ENCODE measurements around the gene RPS18. TPM values are rescaled to one million over a fixed set of nuclear protein-coding genes. Genes with fewer than 3 reads are reported as not detected.
A peak's percentile ranks its signal among the peaks of the same experiment; 100 is the strongest.
"Not testable (repeated sequence)": the region's sequence is repeated elsewhere in the genome, so short reads cannot be mapped to it uniquely, and the experiment has no call there.

The RPS18 gene
- total RNA-seq, 1 experiment from 2014 or later, result 7,996 TPM

DNA sequence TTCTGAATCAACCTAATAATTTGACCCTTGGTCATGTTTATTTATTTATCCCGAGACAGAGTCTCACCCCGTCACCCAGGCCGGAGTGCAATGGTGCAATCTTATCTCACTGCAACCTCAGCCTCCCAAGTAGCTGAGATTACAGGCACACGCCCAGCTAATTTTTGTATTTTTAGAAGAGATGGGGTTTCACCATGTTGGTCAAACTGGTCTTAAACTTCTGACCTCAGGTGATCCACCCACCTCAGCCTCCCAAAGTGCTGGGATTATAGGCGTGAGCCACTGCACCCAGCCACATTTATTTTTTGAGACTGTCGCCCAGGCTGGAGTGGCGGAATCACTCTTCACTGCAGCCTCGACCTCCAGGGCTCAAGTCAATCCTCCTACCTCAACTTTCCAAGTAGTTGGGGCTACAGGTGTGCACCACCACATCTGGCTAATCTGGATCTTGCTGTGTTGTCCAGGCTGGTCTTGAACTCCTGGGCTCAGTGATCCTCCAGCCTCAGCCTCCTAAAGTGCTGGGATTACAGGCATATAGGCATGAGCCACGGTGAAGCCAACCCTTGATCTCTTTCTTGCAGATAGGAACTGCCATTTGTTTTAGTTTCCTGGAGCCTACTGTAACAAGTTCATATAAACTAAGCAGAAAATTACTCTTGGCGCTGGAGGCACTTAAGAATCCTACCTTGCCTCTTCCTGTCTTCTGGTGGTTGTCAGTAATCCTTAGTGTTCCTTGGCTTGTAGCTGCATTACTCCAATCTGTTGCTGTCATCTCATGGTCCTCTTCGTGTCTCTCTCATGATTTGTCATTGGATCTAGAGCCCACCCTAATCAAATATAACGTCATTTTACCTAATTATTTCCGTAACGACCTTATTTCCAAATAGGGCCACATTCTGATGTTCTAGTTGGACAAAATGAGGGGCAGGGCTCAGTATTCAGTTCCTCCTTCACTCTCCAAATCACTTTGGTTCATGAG is 2.3 kb downstream of the RPS18 start:
- H3K9me3 ChIP-seq (ENCODE audit: low read length), result no peaks in the 10 kb centered on the region
- H3K27me3 ChIP-seq (ENCODE audit: low read length), result no peaks in the 10 kb centered on the region
- peak overlapping the region; percentile 83 for H3K27ac ChIP-seq (ENCODE audit: low read length)
- peak overlapping the region; percentile 90 for H3K4me2 ChIP-seq (ENCODE audit: low read depth, low read length, poor library complexity, severe bottlenecking)
- peaks cover 40% of the 10 kb centered on the region for H4K20me1 ChIP-seq (ENCODE audit: insufficient read depth, low read depth, low read length)
- H3K4me3 ChIP-seq (ENCODE audit: low read length), result peak overlapping the region; percentile 80
- H3K36me3 ChIP-seq (ENCODE audit: insufficient read depth, low read length), result peaks cover 41% of the 10 kb centered on the region
- H3K9me2 ChIP-seq (replicated peaks; ENCODE audit: insufficient read depth, low read length), result no peaks in the 10 kb centered on the region
- DNase-seq, result peak; percentile 81
- peak overlapping the region; percentile 91 for H3K9ac ChIP-seq (ENCODE audit: low read length)
- peaks cover 52% of the 10 kb centered on the region for H3K79me2 ChIP-seq (ENCODE audit: low read length)
- H2AFZ ChIP-seq (ENCODE audit: low read length), result no peak overlapping the region
- H3K4me1 ChIP-seq (ENCODE audit: low read length), result peaks cover 78% of the 10 kb centered on the region

DNA sequence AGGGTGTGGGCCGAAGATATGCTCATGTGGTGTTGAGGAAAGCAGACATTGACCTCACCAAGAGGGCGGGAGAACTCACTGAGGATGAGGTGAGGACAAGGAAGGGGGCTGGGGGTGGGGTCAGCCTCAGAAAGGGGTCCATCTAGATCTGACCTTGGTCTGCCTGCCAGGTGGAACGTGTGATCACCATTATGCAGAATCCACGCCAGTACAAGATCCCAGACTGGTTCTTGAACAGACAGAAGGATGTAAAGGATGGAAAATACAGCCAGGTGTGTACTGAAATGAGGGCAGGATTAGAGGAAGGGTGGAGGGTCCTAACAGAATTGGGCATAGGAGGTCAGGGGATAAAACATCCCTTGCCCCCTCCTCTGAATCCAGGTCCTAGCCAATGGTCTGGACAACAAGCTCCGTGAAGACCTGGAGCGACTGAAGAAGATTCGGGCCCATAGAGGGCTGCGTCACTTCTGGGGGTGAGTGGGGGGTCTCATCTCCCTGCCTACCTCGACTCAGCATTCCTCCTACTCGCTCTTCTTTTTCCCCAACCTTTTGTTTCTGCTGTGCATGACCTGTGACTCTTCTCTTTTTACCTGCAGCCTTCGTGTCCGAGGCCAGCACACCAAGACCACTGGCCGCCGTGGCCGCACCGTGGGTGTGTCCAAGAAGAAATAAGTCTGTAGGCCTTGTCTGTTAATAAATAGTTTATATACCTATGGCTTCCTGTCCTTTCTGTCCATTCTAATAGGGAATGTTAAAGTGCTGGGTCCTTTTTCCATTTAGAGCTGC is 4.1 kb downstream of the RPS18 start:
- H3K4me1 ChIP-seq (ENCODE audit: low read length), result peaks cover 67% of the 10 kb centered on the region
- not testable (repeated sequence) for H3K9me3 ChIP-seq (ENCODE audit: low read length); H2AFZ ChIP-seq (ENCODE audit: low read length); H3K9me2 ChIP-seq (replicated peaks; ENCODE audit: insufficient read depth, low read length); H3K27me3 ChIP-seq (ENCODE audit: low read length)
- H3K9ac ChIP-seq (ENCODE audit: low read length), result peak overlapping the region; percentile 91
- peak overlapping the region; percentile 80 for H3K4me3 ChIP-seq (ENCODE audit: low read length)
- H3K36me3 ChIP-seq (ENCODE audit: insufficient read depth, low read length), result peaks cover 43% of the 10 kb centered on the region
- peak overlapping the region; percentile 90 for H3K4me2 ChIP-seq (ENCODE audit: low read depth, low read length, poor library complexity, severe bottlenecking)
- peak; percentile 56 for DNase-seq
- H4K20me1 ChIP-seq (ENCODE audit: insufficient read depth, low read depth, low read length), result peaks cover 40% of the 10 kb centered on the region
- peaks cover 37% of the 10 kb centered on the region for H3K79me2 ChIP-seq (ENCODE audit: low read length)
- peak overlapping the region; percentile 93 for H3K27ac ChIP-seq (ENCODE audit: low read length)

DNA sequence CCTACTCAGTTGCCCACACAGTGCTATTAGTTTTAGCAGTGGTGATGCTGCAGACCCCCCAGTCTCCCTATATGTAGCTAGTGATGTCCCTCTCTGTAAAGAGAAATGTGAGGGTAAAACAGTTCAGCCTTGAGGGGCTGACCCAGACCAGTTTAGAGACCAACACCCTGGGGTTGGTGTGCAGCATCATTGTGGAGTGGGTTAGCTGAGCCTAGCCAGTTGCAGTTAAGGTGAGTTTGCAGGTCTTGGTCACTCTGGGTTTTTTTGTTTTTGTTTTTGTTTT is 4.6 kb downstream of the RPS18 start:
- H2AFZ ChIP-seq (ENCODE audit: low read length), result no peak overlapping the region
- no peak for DNase-seq
- peak overlapping the region; percentile 90 for H3K4me2 ChIP-seq (ENCODE audit: low read depth, low read length, poor library complexity, severe bottlenecking)
- H3K79me2 ChIP-seq (ENCODE audit: low read length), result peaks cover 33% of the 10 kb centered on the region
- H3K27me3 ChIP-seq (ENCODE audit: low read length), result no peaks in the 10 kb centered on the region
- peaks cover 40% of the 10 kb centered on the region for H4K20me1 ChIP-seq (ENCODE audit: insufficient read depth, low read depth, low read length)
- peak overlapping the region; percentile 91 for H3K9ac ChIP-seq (ENCODE audit: low read length)
- peak overlapping the region; percentile 80 for H3K4me3 ChIP-seq (ENCODE audit: low read length)
- H3K27ac ChIP-seq (ENCODE audit: low read length), result peak overlapping the region; percentile 93
- H3K4me1 ChIP-seq (ENCODE audit: low read length), result peaks cover 66% of the 10 kb centered on the region
- no peaks in the 10 kb centered on the region for H3K9me2 ChIP-seq (replicated peaks; ENCODE audit: insufficient read depth, low read length)
- H3K9me3 ChIP-seq (ENCODE audit: low read length), result no peaks in the 10 kb centered on the region
- H3K36me3 ChIP-seq (ENCODE audit: insufficient read depth, low read length), result peaks cover 43% of the 10 kb centered on the region

DNA sequence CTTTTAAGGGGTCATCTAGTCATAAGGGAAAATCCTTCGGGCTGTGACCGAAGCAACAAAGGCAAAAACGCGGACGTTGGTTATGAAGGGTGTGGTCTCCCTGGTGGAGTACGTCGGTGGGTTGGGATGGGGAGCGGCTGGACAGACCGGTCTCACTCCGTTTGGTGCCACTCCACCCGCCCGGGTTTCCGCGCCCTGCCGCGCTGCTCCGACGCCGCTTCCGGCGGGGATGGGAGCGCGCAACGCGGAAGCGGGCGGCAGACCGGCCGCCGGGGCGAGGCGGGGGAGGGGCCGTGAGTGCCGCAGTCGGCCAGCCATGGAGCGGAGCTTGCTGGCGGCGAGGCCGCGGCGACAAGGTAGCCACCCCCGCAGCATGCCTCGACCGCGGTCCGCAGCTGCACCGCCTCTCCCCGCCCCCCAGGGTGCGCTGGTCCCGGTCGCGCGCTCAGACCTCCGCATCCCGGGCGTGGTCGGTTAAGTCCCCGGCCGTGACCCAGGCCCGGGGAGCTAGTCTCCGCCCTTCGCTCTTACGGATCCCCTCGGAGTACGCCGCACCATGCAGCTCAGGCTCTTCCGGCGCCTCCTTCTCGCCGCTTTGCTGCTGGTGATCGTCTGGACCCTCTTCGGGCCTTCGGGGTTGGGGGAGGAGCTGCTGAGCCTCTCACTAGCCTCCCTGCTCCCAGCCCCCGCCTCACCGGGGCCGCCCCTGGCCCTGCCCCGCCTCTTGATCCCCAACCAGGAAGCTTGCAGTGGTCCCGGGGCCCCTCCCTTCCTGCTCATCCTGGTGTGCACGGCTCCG is 5.2 kb downstream of the RPS18 start, which contains the start of gene B3GALT4:
TSS of gene B3GALT4 (plus strand) at position 260 of the 799 bp plus-strand sequence. CDS start at position 557, 297 bp downstream.
- H3K36me3 ChIP-seq (ENCODE audit: insufficient read depth, low read length), result peaks cover 43% of the 10 kb centered on the region
- H3K79me2 ChIP-seq (ENCODE audit: low read length), result peaks cover 31% of the 10 kb centered on the region
- H3K9me3 ChIP-seq (ENCODE audit: low read length), result no peaks in the 10 kb centered on the region
- H3K9me2 ChIP-seq (replicated peaks; ENCODE audit: insufficient read depth, low read length), result no peaks in the 10 kb centered on the region
- peak within 1 kb of the TSS; percentile 90 for H3K4me2 ChIP-seq (ENCODE audit: low read depth, low read length, poor library complexity, severe bottlenecking)
- H3K4me1 ChIP-seq (ENCODE audit: low read length), result peaks cover 66% of the 10 kb centered on the region
- peak within 1 kb of the TSS; percentile 93 for H3K27ac ChIP-seq (ENCODE audit: low read length)
- DNase-seq, result peak; percentile 95
- H4K20me1 ChIP-seq (ENCODE audit: insufficient read depth, low read depth, low read length), result peaks cover 40% of the 10 kb centered on the region
- H3K4me3 ChIP-seq (ENCODE audit: low read length), result peak within 1 kb of the TSS; percentile 80
- no peaks in the 10 kb centered on the region for H3K27me3 ChIP-seq (ENCODE audit: low read length)
- H2AFZ ChIP-seq (ENCODE audit: low read length), result no peak within 1 kb of the TSS
- H3K9ac ChIP-seq (ENCODE audit: low read length), result peak within 1 kb of the TSS; percentile 91

DNA sequence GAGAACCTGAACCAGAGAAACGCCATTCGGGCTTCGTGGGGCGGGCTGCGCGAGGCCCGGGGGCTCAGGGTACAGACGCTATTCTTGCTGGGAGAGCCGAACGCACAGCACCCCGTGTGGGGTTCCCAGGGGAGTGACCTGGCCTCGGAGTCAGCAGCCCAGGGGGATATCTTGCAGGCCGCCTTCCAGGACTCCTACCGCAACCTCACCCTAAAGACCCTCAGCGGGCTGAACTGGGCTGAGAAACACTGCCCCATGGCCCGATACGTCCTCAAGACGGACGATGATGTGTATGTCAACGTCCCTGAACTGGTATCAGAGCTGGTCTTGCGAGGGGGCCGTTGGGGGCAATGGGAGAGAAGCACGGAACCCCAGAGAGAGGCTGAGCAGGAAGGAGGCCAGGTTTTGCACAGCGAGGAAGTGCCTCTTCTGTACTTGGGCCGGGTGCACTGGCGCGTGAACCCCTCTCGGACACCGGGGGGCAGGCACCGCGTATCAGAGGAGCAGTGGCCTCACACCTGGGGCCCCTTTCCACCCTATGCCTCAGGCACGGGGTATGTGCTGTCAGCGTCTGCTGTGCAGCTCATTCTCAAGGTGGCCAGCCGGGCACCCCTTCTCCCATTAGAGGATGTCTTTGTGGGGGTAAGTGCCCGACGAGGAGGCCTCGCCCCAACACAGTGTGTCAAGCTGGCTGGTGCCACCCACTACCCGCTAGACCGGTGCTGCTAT is 6.0 kb downstream of the RPS18 start:
- Histone ChIP-seq H3K79me2 (ENCODE audit: low read length) (peaks cover 24% of the 10 kb centered on the region), H3K36me3 (ENCODE audit: insufficient read depth, low read length) (peaks cover 35% of the 10 kb centered on the region), H3K9ac (ENCODE audit: low read length) (peak overlapping the region; percentile 91), H3K27ac (ENCODE audit: low read length) (peak overlapping the region; percentile 93), H3K4me3 (ENCODE audit: low read length) (peak overlapping the region; percentile 80), H2AFZ (ENCODE audit: low read length) (no peak overlapping the region), H3K4me2 (ENCODE audit: low read depth, low read length, poor library complexity, severe bottlenecking) (peak overlapping the region; percentile 90), H4K20me1 (ENCODE audit: insufficient read depth, low read depth, low read length) (peaks cover 32% of the 10 kb centered on the region), H3K9me3 (ENCODE audit: low read length) (no peaks in the 10 kb centered on the region), H3K9me2 (replicated peaks; ENCODE audit: insufficient read depth, low read length) (no peaks in the 10 kb centered on the region), H3K27me3 (ENCODE audit: low read length) (no peaks in the 10 kb centered on the region), H3K4me1 (ENCODE audit: low read length) (peaks cover 65% of the 10 kb centered on the region)
- DNase-seq, result peak; percentile 87

DNA sequence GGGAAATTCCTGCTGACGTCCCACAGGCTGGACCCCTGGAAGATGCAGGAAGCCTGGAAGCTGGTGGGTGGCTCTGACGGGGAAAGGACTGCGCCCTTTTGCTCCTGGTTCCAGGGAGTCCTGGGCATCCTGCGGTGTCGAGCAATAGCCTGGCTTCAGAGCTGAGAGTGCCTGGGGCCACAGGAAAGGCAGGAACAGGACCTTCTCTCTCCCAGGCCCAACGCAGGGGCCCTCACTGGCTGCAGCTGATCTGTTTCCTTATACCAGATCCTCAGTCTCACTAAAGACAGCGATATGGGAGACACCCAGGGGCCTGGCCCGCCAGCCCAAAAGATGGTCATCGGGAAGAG is 6.5 kb downstream of the RPS18 start:
- H3K79me2 ChIP-seq (ENCODE audit: low read length), result peaks cover 18% of the 10 kb centered on the region
- peak overlapping the region; percentile 91 for H3K9ac ChIP-seq (ENCODE audit: low read length)
- H3K4me3 ChIP-seq (ENCODE audit: low read length), result peak overlapping the region; percentile 80; the same call in 1 of the 2 replicates
- H2AFZ ChIP-seq (ENCODE audit: low read length), result no peak overlapping the region
- peak overlapping the region; percentile 90 for H3K4me2 ChIP-seq (ENCODE audit: low read depth, low read length, poor library complexity, severe bottlenecking)
- peak overlapping the region; percentile 93 for H3K27ac ChIP-seq (ENCODE audit: low read length)
- peaks cover 60% of the 10 kb centered on the region for H3K4me1 ChIP-seq (ENCODE audit: low read length)
- H3K27me3 ChIP-seq (ENCODE audit: low read length), result no peaks in the 10 kb centered on the region
- H3K9me3 ChIP-seq (ENCODE audit: low read length), result no peaks in the 10 kb centered on the region
- H3K9me2 ChIP-seq (replicated peaks; ENCODE audit: insufficient read depth, low read length), result no peaks in the 10 kb centered on the region
- peak; percentile 47 for DNase-seq
- peaks cover 27% of the 10 kb centered on the region for H4K20me1 ChIP-seq (ENCODE audit: insufficient read depth, low read depth, low read length)
- peaks cover 30% of the 10 kb centered on the region for H3K36me3 ChIP-seq (ENCODE audit: insufficient read depth, low read length)

DNA sequence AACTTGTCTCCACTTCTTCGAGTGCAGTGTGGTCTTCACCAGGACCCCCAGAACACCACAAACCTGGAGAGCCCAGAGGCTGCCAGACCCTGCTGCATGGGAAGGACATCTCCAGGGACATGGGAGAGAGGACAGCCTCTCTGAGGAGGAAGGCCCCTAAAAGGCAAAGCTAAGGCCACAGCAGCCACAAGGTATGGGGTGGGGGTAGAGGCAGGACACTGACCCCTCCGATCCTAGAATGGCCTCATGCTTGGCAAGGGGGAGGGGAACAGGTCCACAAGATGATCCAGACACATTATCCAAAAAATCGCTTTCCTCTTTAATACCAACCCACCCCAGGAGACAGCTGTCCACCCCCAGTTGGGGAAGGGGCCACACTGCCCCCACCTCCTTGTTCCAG is 6.9 kb downstream of the RPS18 start:
- no peaks in the 10 kb centered on the region for H3K9me3 ChIP-seq (ENCODE audit: low read length)
- no peak overlapping the region for H3K4me2 ChIP-seq (ENCODE audit: low read depth, low read length, poor library complexity, severe bottlenecking)
- peaks cover 14% of the 10 kb centered on the region for H3K79me2 ChIP-seq (ENCODE audit: low read length)
- H3K9me2 ChIP-seq (replicated peaks; ENCODE audit: insufficient read depth, low read length), result no peaks in the 10 kb centered on the region
- peaks cover 55% of the 10 kb centered on the region for H3K4me1 ChIP-seq (ENCODE audit: low read length)
- H4K20me1 ChIP-seq (ENCODE audit: insufficient read depth, low read depth, low read length), result peaks cover 22% of the 10 kb centered on the region
- H3K36me3 ChIP-seq (ENCODE audit: insufficient read depth, low read length), result peaks cover 26% of the 10 kb centered on the region
- H3K4me3 ChIP-seq (ENCODE audit: low read length), result no peak overlapping the region
- no peak for DNase-seq
- H3K27ac ChIP-seq (ENCODE audit: low read length), result peak overlapping the region; percentile 93
- H2AFZ ChIP-seq (ENCODE audit: low read length), result no peak overlapping the region
- H3K9ac ChIP-seq (ENCODE audit: low read length), result peak overlapping the region; percentile 91; the same call in 1 of the 2 replicates
- H3K27me3 ChIP-seq (ENCODE audit: low read length), result no peaks in the 10 kb centered on the region

Data from Karpas-422 (cell line).